DND-41 (cell line): ENCODE data around the gene CNTN5.
"Not testable (repeated sequence)": the region's sequence is repeated elsewhere in the genome, so short reads cannot be mapped to it uniquely, and the experiment has no call there.

Experiments used
- ATAC-seq: fragments of 200-7000 bp; cut with Tn5 transposase; 3 replicates; pipeline ENCODE4 v1.9.1; 2021; ENCODE audit warnings: low read depth; ENCODE audit not compliant: insufficient read depth
- DNase-seq: peaks from one replicate; pipeline ENCODE4 v3.0.0-alpha.2; 2020
- H2AFZ ChIP-seq: 2 replicates; pipeline ENCODE4 v1.6.0; 2012; ENCODE audit warnings: low read depth, low read length
- H3K27ac ChIP-seq: 2 replicates; pipeline ENCODE4 v1.5.1; 2012; ENCODE audit warnings: low read length, inconsistent platforms
- H3K27me3 ChIP-seq: fragments of 200-600 bp; sonication (generic); 2 replicates; pipeline ENCODE4 v1.6.0; 2012; ENCODE audit warnings: low read length, mild to moderate bottlenecking, inconsistent platforms; ENCODE audit not compliant: insufficient read depth, poor library complexity
- H3K36me3 ChIP-seq: 2 replicates; pipeline ENCODE4 v1.5.1; 2012; ENCODE audit warnings: low read length, inconsistent platforms; ENCODE audit not compliant: insufficient read depth
- H3K4me1 ChIP-seq: 2 replicates; pipeline ENCODE4 v1.5.1; 2012; ENCODE audit warnings: mild to moderate bottlenecking, low read length; ENCODE audit not compliant: insufficient read depth
- H3K4me2 ChIP-seq: 2 replicates; pipeline ENCODE4 v1.6.0; 2012; ENCODE audit warnings: mild to moderate bottlenecking, moderate library complexity, low read length, inconsistent platforms; ENCODE audit not compliant: insufficient read depth
- H3K4me3 ChIP-seq, 2 experiments: fragments of 200-600 bp in 1 of 2; shearing (Covaris generic) in 1 of 2; 2 replicates each; pipeline ENCODE4 v1.5.1; 2012 to 2016; ENCODE audit warnings: inconsistent platforms in 2 of 2, low read length in 2 of 2, mild to moderate bottlenecking in 2 of 2, low read depth in 1 of 2, moderate library complexity in 1 of 2
- H3K79me2 ChIP-seq: 2 replicates; pipeline ENCODE4 v1.6.0; 2012; ENCODE audit warnings: low read length, inconsistent platforms; ENCODE audit not compliant: insufficient read depth
- H3K9ac ChIP-seq: 2 replicates; pipeline ENCODE4 v1.6.0; 2012; ENCODE audit warnings: low read depth, mild to moderate bottlenecking, inconsistent platforms, low read length, moderate library complexity
- H3K9me3 ChIP-seq: 2 replicates; pipeline ENCODE4 v1.5.1; 2012; ENCODE audit warnings: low read length, moderate library complexity, mild to moderate bottlenecking, inconsistent platforms; ENCODE audit not compliant: insufficient read depth, severe bottlenecking
- H4K20me1 ChIP-seq: 2 replicates; pipeline ENCODE4 v1.6.0; 2012; ENCODE audit warnings: low read length; ENCODE audit not compliant: insufficient read depth
- CTCF ChIP-seq: IDR thresholded peaks from 2 replicates; pipeline ENCODE4 v1.5.1; 2012; ENCODE audit warnings: borderline replicate concordance, low read length, moderate library complexity, mild to moderate bottlenecking; ENCODE audit not compliant: poor library complexity, severe bottlenecking; ENCODE audit errors: extremely low read depth
- EZH2 ChIP-seq: IDR thresholded peaks from 3 replicates; pipeline ENCODE4 v1.6.1; 2012; ENCODE audit warnings: borderline replicate concordance, low read depth, mild to moderate bottlenecking, moderate library complexity, low read length, inconsistent platforms; ENCODE audit not compliant: severe bottlenecking

The CNTN5 gene

DNA sequence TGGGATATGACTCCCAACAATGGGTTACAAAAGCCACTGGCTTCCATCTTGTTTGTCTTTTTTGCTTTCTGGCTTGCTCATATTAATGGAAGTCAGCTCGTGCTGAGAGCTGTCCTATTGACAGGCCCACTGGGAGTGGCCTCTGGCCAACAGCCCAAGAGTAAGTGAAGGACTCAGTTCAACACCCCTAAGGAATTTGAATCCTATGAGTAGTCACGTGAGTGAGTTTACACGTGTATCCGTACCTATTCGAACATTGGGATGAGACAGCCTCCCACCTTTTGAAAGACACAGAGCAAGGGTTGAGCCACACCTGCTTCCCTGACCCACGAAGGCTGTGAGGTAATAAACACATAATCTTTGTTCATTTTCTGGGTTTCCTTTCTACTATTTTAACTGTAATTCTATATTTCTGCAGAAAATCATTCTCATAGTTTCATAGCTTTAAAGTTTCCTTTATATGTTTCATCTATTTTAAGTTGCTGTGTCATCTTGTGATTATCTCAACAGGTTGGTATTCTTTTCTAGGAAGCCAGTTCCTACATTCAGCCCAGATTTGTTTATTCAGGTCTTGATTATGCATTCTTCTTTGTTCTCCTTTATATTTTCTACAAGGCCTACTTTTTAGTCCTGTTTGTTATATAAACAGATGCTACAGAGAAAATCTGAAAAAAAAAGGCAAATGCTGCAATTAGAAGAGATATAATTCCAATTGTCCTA is 802.3 kb downstream of the CNTN5 start:
- no peaks in the 10 kb centered on the region for H3K27me3 ChIP-seq
- no peaks in the 10 kb centered on the region for H4K20me1 ChIP-seq
- no peaks in the 10 kb centered on the region for H3K36me3 ChIP-seq
- no peak overlapping the region for H3K4me2 ChIP-seq
- H3K79me2 ChIP-seq = no peaks in the 10 kb centered on the region
- no peak overlapping the region for H3K27ac ChIP-seq
- DNase-seq (no peak), ATAC-seq (no peak)
- no peak overlapping the region for H3K9ac ChIP-seq
- H3K4me1 ChIP-seq = no peaks in the 10 kb centered on the region
- no peaks in the 10 kb centered on the region for H3K9me3 ChIP-seq
- TF ChIP-seq CTCF = no peak
- no peak for TF ChIP-seq EZH2
- H2AFZ ChIP-seq = no peak overlapping the region
- no peak overlapping the region for H3K4me3 ChIP-seq

GRCh38 chr11:99836739-99837138 is 816.0 kb downstream of the CNTN5 start:
- H3K9ac ChIP-seq, H3K27me3 ChIP-seq, H3K4me1 ChIP-seq, H3K36me3 ChIP-seq, H3K4me2 ChIP-seq, H3K27ac ChIP-seq, H3K9me3 ChIP-seq, ATAC-seq, H3K79me2 ChIP-seq, H2AFZ ChIP-seq, H3K4me3 ChIP-seq, H4K20me1 ChIP-seq, DNase-seq: not testable (repeated sequence)

DNA sequence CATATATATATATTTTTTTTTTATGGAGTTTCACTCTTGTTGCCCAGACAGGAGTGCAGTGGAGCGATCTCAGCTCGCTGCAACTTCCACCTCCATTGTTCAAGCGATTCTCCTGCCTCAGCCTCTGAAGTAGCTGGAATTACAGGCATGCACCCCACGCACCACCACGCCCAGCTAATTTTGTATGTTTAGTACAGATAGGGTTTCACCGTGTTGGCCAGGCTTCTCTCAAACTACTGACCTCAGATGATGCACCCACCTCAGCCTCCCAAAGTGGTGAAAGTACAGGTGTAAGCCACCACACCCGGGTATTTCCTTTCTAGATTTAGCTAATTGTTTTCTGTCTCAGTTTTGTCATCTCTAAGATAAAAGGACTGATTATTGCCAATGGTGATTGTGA is 821.1 kb downstream of the CNTN5 start:
- H3K36me3 ChIP-seq = no peaks in the 10 kb centered on the region
- DNase-seq = no peak
- no peak overlapping the region for H3K27ac ChIP-seq
- H3K4me1 ChIP-seq = no peaks in the 10 kb centered on the region
- no peak overlapping the region for H3K9ac ChIP-seq
- no peaks in the 10 kb centered on the region for H4K20me1 ChIP-seq
- TF ChIP-seq CTCF (no peak), EZH2 (no peak)
- no peaks in the 10 kb centered on the region for H3K27me3 ChIP-seq
- H2AFZ ChIP-seq = no peak overlapping the region
- H3K4me3 ChIP-seq = no peak overlapping the region
- no peak overlapping the region for H3K4me2 ChIP-seq
- H3K79me2 ChIP-seq = no peaks in the 10 kb centered on the region
- no peak for ATAC-seq
- no peaks in the 10 kb centered on the region for H3K9me3 ChIP-seq

DNA sequence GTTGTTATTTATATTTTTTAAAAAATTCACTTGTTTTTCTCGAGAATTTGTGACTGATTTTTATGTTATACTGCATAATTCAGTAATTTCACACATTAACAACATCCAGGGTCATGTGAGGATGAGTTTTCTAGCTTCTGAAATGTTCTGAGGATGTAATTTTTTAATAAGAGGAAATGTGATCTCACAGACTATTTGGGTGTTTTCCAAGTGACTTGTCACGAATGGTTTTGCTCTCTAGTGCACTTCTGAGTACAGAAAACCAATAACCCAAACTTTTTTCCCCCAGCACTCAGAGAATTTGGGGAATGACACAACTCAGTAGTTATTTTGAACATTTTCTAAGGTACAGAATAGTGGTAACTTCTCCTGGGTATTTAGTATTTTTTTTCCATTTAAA is 845.2 kb downstream of the CNTN5 start:
- TF ChIP-seq EZH2 = no peak
- TF ChIP-seq CTCF = no peak

More for the DNA sequence above, 845.2 kb downstream of the CNTN5 start:
- no peaks in the 10 kb centered on the region for H3K9me3 ChIP-seq
- H3K27ac ChIP-seq = no peak overlapping the region
- no peaks in the 10 kb centered on the region for H3K27me3 ChIP-seq
- no peak overlapping the region for H2AFZ ChIP-seq
- H3K4me3 ChIP-seq = no peak overlapping the region
- no peak for DNase-seq
- no peaks in the 10 kb centered on the region for H3K36me3 ChIP-seq
- no peak overlapping the region for H3K9ac ChIP-seq
- no peak for ATAC-seq
- no peaks in the 10 kb centered on the region for H4K20me1 ChIP-seq
- no peaks in the 10 kb centered on the region for H3K4me1 ChIP-seq
- no peak overlapping the region for H3K4me2 ChIP-seq
- H3K79me2 ChIP-seq = no peaks in the 10 kb centered on the region
